ENCODE measurements around the gene GRIK3.

GRIK3 gene

DNA sequence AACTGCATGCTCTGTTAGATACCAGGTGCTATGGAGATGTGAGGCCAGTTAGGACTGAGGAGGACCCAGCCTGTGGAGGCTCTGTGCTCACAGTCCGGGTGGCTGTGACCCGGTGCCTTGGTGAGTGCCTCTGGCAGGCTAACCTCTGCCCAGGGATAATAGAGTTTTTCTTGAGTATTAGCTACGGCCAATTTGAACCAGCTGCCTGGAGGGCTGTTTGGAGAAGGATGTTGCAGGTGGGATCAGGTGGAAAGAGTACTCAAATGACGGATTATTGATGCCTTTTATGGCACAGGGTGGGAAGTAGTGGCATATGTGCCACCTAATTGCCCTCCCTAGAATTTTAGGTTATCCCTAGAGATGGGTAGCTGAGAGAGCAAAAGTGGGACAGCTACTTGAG, 182.7 kb downstream of the GRIK3 start:
- 0 out of 2 replicates have a peak, but pooled peaks cover 3% of the 10 kb centered on the region for H3K27me3 ChIP-seq (ENCODE audit: insufficient read depth, low read length)

DNA sequence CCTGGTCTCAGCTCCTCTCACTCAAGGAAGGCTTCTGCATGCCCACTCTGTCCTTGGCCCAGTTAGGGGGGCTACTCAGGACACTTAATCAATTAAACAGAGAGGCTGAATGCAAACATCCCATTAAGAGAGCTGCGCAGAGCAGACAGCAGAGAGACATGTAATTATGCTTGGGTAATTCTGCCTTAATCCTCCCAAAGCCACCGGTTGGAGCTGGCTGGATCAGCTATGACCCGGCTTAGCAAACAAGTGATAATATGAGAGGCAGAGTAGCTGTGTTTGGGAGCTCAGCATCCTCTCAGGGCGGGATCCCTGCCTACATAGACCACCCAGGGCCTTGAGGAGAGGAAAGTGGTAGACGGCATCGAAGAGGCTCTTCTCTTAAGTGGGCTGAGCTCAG, 183.2 kb downstream of the GRIK3 start:
- Histone ChIP-seq H3K4me3 (ENCODE audit: low read depth, low read length) (no peak overlapping the region), H3K27ac (ENCODE audit: low read depth, low read length) (no peak overlapping the region), H3K4me1 (ENCODE audit: control insufficient read depth, insufficient read depth, low read length, unreplicated experiment) (no peaks in the 10 kb centered on the region), H3K79me2 (ENCODE audit: control insufficient read depth, insufficient read depth, low read length, unreplicated experiment) (no peaks in the 10 kb centered on the region), H3K27me3 (ENCODE audit: insufficient read depth, low read length) (0 out of 2 replicates have a peak, but pooled peaks cover 3% of the 10 kb centered on the region), H2AFZ (ENCODE audit: low read length, unreplicated experiment) (no peak overlapping the region), H3K36me3 (ENCODE audit: insufficient read depth, low read length) (no peaks in the 10 kb centered on the region)

More for the DNA sequence above, 182.7 kb downstream of the GRIK3 start:
- no peak overlapping the region for H3K4me3 ChIP-seq (ENCODE audit: low read depth, low read length)
- no peaks in the 10 kb centered on the region for H3K79me2 ChIP-seq (ENCODE audit: control insufficient read depth, insufficient read depth, low read length, unreplicated experiment)
- H3K36me3 ChIP-seq (ENCODE audit: insufficient read depth, low read length): no peaks in the 10 kb centered on the region
- no peaks in the 10 kb centered on the region for H3K4me1 ChIP-seq (ENCODE audit: control insufficient read depth, insufficient read depth, low read length, unreplicated experiment)
- no peak overlapping the region for H3K27ac ChIP-seq (ENCODE audit: low read depth, low read length)
- H2AFZ ChIP-seq (ENCODE audit: low read length, unreplicated experiment): no peak overlapping the region

- Histone ChIP-seq H3K4me3 (ENCODE audit: low read depth, low read length) (no peak overlapping the region), H3K36me3 (ENCODE audit: insufficient read depth, low read length) (no peaks in the 10 kb centered on the region), H3K27ac (ENCODE audit: low read depth, low read length) (no peak overlapping the region), H3K27me3 (ENCODE audit: insufficient read depth, low read length) (no peaks in the 10 kb centered on the region), H3K4me1 (ENCODE audit: control insufficient read depth, insufficient read depth, low read length, unreplicated experiment) (no peaks in the 10 kb centered on the region), H3K79me2 (ENCODE audit: control insufficient read depth, insufficient read depth, low read length, unreplicated experiment) (no peaks in the 10 kb centered on the region), H2AFZ (ENCODE audit: low read length, unreplicated experiment) (no peak overlapping the region)
Observed at GRCh38 chr1:36849956-36850355, 184.4 kb downstream of the GRIK3 start.

DNA sequence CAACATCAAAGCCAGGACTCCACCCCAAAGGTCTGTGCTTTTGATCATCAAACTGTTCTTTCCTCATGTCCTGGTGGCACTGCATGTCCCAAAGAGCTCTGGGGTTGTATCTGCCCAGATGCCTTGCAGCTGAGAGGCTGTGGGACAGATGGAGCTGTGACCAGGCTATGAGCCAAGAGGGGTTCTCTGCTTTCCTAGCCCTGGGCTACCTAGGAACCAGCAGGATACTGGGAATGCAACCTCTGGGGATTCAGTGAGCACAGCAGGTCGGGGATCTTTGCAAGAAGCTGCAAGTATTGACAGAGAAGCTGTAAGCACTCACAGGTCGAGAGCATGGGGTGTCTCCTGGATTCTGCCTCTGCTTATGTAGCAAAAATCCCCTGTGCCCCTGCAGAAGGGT, 186.6 kb downstream of the GRIK3 start:
- Histone ChIP-seq H3K27me3 (ENCODE audit: insufficient read depth, low read length) (no peaks in the 10 kb centered on the region), H3K4me1 (ENCODE audit: control insufficient read depth, insufficient read depth, low read length, unreplicated experiment) (no peaks in the 10 kb centered on the region), H3K79me2 (ENCODE audit: control insufficient read depth, insufficient read depth, low read length, unreplicated experiment) (no peaks in the 10 kb centered on the region), H3K4me3 (ENCODE audit: low read depth, low read length) (no peak overlapping the region), H2AFZ (ENCODE audit: low read length, unreplicated experiment) (no peak overlapping the region), H3K27ac (ENCODE audit: low read depth, low read length) (no peak overlapping the region), H3K36me3 (ENCODE audit: insufficient read depth, low read length) (no peaks in the 10 kb centered on the region)

- H3K27ac ChIP-seq (ENCODE audit: low read depth, low read length): no peak overlapping the region
- H3K4me3 ChIP-seq (ENCODE audit: low read depth, low read length): no peak overlapping the region
- no peaks in the 10 kb centered on the region for H3K4me1 ChIP-seq (ENCODE audit: control insufficient read depth, insufficient read depth, low read length, unreplicated experiment)
- no peaks in the 10 kb centered on the region for H3K36me3 ChIP-seq (ENCODE audit: insufficient read depth, low read length)
- H3K79me2 ChIP-seq (ENCODE audit: control insufficient read depth, insufficient read depth, low read length, unreplicated experiment): no peaks in the 10 kb centered on the region
- no peaks in the 10 kb centered on the region for H3K27me3 ChIP-seq (ENCODE audit: insufficient read depth, low read length)
- H2AFZ ChIP-seq (ENCODE audit: low read length, unreplicated experiment): no peak overlapping the region
Observed at GRCh38 chr1:36847186-36847585, 187.1 kb downstream of the GRIK3 start.

DNA sequence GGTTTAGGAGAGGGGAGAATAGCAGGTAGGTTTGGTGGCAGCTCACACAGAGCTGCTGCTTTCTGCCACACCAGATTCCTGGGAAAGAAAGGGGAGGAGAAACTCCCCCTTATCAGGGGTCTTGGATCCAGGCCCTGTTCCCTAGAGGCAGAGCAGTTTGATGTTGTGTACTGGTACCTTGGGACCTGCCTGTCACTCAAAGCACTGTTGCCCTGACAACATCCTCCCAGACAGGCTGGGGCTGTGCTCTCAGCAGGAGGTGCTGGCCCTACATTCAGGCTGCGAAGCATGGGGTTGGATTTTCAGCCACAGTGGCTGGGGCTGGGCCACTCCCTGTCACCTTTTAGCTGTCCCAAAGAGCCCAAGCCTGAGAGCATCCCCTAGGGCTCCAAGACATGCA, 188.0 kb downstream of the GRIK3 start:
- no peak overlapping the region for H3K4me3 ChIP-seq (ENCODE audit: low read depth, low read length)

GRCh38 chr1:36845802-36846201, 188.5 kb downstream of the GRIK3 start:
- H3K79me2 ChIP-seq (ENCODE audit: control insufficient read depth, insufficient read depth, low read length, unreplicated experiment): no peaks in the 10 kb centered on the region
- no peaks in the 10 kb centered on the region for H3K36me3 ChIP-seq (ENCODE audit: insufficient read depth, low read length)
- no peak overlapping the region for H3K27ac ChIP-seq (ENCODE audit: low read depth, low read length)
- H3K27me3 ChIP-seq (ENCODE audit: insufficient read depth, low read length): no peaks in the 10 kb centered on the region
- H3K4me1 ChIP-seq (ENCODE audit: control insufficient read depth, insufficient read depth, low read length, unreplicated experiment): no peaks in the 10 kb centered on the region
- H3K4me3 ChIP-seq (ENCODE audit: low read depth, low read length): no peak overlapping the region
- no peak overlapping the region for H2AFZ ChIP-seq (ENCODE audit: low read length, unreplicated experiment)

More for the DNA sequence above, 188.0 kb downstream of the GRIK3 start:
- Histone ChIP-seq H3K36me3 (ENCODE audit: insufficient read depth, low read length) (no peaks in the 10 kb centered on the region), H3K27me3 (ENCODE audit: insufficient read depth, low read length) (no peaks in the 10 kb centered on the region), H3K4me1 (ENCODE audit: control insufficient read depth, insufficient read depth, low read length, unreplicated experiment) (no peaks in the 10 kb centered on the region), H3K27ac (ENCODE audit: low read depth, low read length) (no peak overlapping the region), H2AFZ (ENCODE audit: low read length, unreplicated experiment) (no peak overlapping the region), H3K79me2 (ENCODE audit: control insufficient read depth, insufficient read depth, low read length, unreplicated experiment) (no peaks in the 10 kb centered on the region)

DNA sequence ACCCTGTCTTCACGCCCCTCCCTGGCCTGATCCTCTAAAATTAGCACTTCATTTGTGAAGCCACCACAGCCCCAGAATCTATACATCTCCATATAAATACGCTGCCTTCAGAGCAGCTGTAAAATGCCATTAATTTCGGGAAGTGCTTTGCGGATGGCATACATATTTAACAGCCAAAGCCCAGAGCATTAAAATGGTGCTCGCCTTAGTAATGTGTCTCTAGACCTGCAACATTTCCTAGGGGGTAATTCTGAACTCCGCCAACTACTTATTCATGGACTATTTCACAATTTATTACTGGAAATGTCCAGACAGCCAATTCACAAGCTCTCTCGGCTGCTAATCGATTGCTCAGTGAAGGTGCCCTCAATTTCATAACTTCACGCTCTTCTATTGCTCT, 189.4 kb downstream of the GRIK3 start:
- Histone ChIP-seq H3K36me3 (ENCODE audit: insufficient read depth, low read length) (no peaks in the 10 kb centered on the region), H3K79me2 (ENCODE audit: control insufficient read depth, insufficient read depth, low read length, unreplicated experiment) (no peaks in the 10 kb centered on the region), H3K27me3 (ENCODE audit: insufficient read depth, low read length) (no peaks in the 10 kb centered on the region), H2AFZ (ENCODE audit: low read length, unreplicated experiment) (no peak overlapping the region), H3K4me3 (ENCODE audit: low read depth, low read length) (no peak overlapping the region), H3K27ac (ENCODE audit: low read depth, low read length) (no peak overlapping the region), H3K4me1 (ENCODE audit: control insufficient read depth, insufficient read depth, low read length, unreplicated experiment) (no peaks in the 10 kb centered on the region)

DNA sequence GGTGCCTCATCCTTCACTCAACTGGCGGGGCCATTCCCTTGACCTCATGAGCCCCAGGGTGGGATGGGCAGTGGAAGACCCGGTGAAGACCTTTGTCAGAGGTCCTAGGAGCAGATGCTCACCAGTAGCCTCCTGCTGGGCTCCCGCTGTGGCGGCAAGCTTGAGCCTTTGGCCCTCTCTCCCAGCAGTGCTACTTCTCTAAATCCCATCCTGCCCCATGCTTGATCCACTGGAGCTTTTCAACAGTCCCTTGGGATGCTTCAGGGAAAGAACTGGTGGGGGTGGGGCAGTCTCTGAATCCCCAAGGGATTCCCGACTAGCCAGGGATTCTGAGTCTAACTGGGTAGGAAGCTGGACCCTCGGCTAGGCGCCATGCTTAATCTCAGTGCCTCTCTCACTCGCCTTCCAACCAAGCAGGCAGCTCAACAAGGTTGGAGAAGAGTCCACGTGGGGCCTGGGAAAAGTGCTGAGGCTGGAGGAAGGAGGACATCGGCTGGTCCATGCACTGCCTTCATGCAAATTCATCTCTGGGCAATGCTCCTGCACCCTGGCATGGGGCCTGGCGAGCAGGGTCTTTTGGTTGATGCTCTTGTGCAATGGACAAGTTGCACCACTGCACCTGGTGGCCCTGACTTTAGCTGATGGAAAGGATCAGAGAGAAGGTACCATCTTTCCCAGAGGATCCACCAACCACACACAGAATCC, 190.3 kb downstream of the GRIK3 start:
- H2AFZ ChIP-seq (ENCODE audit: low read length, unreplicated experiment): no peak overlapping the region
- H3K27me3 ChIP-seq (ENCODE audit: insufficient read depth, low read length): no peaks in the 10 kb centered on the region
- H3K36me3 ChIP-seq (ENCODE audit: insufficient read depth, low read length): no peaks in the 10 kb centered on the region
- no peaks in the 10 kb centered on the region for H3K79me2 ChIP-seq (ENCODE audit: control insufficient read depth, insufficient read depth, low read length, unreplicated experiment)
- H3K4me3 ChIP-seq (ENCODE audit: low read depth, low read length): no peak overlapping the region
- no peak overlapping the region for H3K27ac ChIP-seq (ENCODE audit: low read depth, low read length)
- no peaks in the 10 kb centered on the region for H3K4me1 ChIP-seq (ENCODE audit: control insufficient read depth, insufficient read depth, low read length, unreplicated experiment)

GRCh38 chr1:36843027-36843426, 191.3 kb downstream of the GRIK3 start:
- no peak overlapping the region for H2AFZ ChIP-seq (ENCODE audit: low read length, unreplicated experiment)
- H3K36me3 ChIP-seq (ENCODE audit: insufficient read depth, low read length): no peaks in the 10 kb centered on the region
- H3K4me3 ChIP-seq (ENCODE audit: low read depth, low read length): no peak overlapping the region
- no peaks in the 10 kb centered on the region for H3K27me3 ChIP-seq (ENCODE audit: insufficient read depth, low read length)
- H3K79me2 ChIP-seq (ENCODE audit: control insufficient read depth, insufficient read depth, low read length, unreplicated experiment): no peaks in the 10 kb centered on the region
- no peak overlapping the region for H3K27ac ChIP-seq (ENCODE audit: low read depth, low read length)
- no peaks in the 10 kb centered on the region for H3K4me1 ChIP-seq (ENCODE audit: control insufficient read depth, insufficient read depth, low read length, unreplicated experiment)

GRCh38 chr1:36842448-36842847, 191.9 kb downstream of the GRIK3 start:
- Histone ChIP-seq H3K4me3 (ENCODE audit: low read depth, low read length) (no peak overlapping the region), H3K4me1 (ENCODE audit: control insufficient read depth, insufficient read depth, low read length, unreplicated experiment) (no peaks in the 10 kb centered on the region), H2AFZ (ENCODE audit: low read length, unreplicated experiment) (no peak overlapping the region), H3K79me2 (ENCODE audit: control insufficient read depth, insufficient read depth, low read length, unreplicated experiment) (no peaks in the 10 kb centered on the region), H3K36me3 (ENCODE audit: insufficient read depth, low read length) (no peaks in the 10 kb centered on the region), H3K27ac (ENCODE audit: low read depth, low read length) (no peak overlapping the region), H3K27me3 (ENCODE audit: insufficient read depth, low read length) (no peaks in the 10 kb centered on the region)
